Prostate gland (tissue), 2 donors: Measurements from ENCODE around the gene ITIH5. TPM values are rescaled to one million over a fixed set of nuclear protein-coding genes. Genes with fewer than 3 reads are reported as not detected.

ENCODE experiments used
- DNase-seq: peaks from one replicate; pipeline ENCODE4 v3.0.0-alpha.2; 2019; ENCODE audit warnings: low spot score
- H3K27ac ChIP-seq, 2 donors: fragments of 200-600 bp; sonication (generic); 2 replicates each; pipeline ENCODE4 v1.5.1; 2017 to 2019
- H3K27me3 ChIP-seq: fragments of 200-600 bp; sonication (generic); replicated peaks from 2 replicates; pipeline ENCODE4 v1.5.1; 2019; ENCODE audit not compliant: insufficient read depth
- H3K36me3 ChIP-seq, 2 donors: fragments of 200-600 bp; sonication (generic); 1 replicate in 1 of 2; 2 replicates in 1 of 2; pipeline versions ENCODE4 v1.5.1 to v1.8.1; 2017 to 2019
- H3K4me1 ChIP-seq: fragments of 200-600 bp; sonication (generic); replicated peaks from 2 replicates; pipeline ENCODE4 v1.5.1; 2019
- H3K4me3 ChIP-seq, 2 donors: fragments of 200-600 bp; sonication (generic); 2 replicates each; pipeline ENCODE4 v1.5.1; 2017 to 2019
- H3K9me3 ChIP-seq: fragments of 200-600 bp; sonication (generic); 2 replicates; pipeline ENCODE4 v1.5.1; 2017
- POLR2A ChIP-seq: fragments of 450-650 bp; IDR thresholded peaks from one replicate; pipeline ENCODE4 v1.6.1; 2016; ENCODE audit warnings: antibody characterized with exemption, mild to moderate bottlenecking
- POLR2AphosphoS5 ChIP-seq: sonication (generic); formaldehyde crosslinking; IDR thresholded peaks from one replicate; pipeline ENCODE4 v1.6.1; 2017; ENCODE audit warnings: antibody characterized with exemption
- WGBS: methylation state at CpG from one replicate; pipeline ENCODE4 v1.1.5; 2018; 5-methylcytosine and 5-hydroxymethylcytosine counted together
- intact Hi-C: fragments of 100-400 bp; cut with DNase I; formaldehyde crosslinking; loops from one replicate; pipeline ENCODE4 v1.14.2; 2022
- total RNA-seq, 2 donors: library from RNA; depleted of rRNA; stranded (reverse); fragments of >200 nt; gene quantifications; one replicate each; pipeline ENCODE4 v1.1.0, GENCODE V29; 2016
- TF ChIP-seq, protein P1 (sequence below), 4 experiments: fragments of 200-600 bp in 2 of 4; fragments of 450-650 bp in 2 of 4; sonication (generic) in 2 of 4; IDR thresholded peaks; 1 replicate in 3 of 4; 2 replicates in 1 of 4; pipeline ENCODE4 v1.5.1; 2016 to 2019; ENCODE audit warnings: antibody characterized with exemption in 4 of 4, mild to moderate bottlenecking in 2 of 4, moderate library complexity in 2 of 4

ITIH5 gene
- total RNA-seq, 2 donors from 2014 or later, result 13.5 to 42.0 TPM

DNA sequence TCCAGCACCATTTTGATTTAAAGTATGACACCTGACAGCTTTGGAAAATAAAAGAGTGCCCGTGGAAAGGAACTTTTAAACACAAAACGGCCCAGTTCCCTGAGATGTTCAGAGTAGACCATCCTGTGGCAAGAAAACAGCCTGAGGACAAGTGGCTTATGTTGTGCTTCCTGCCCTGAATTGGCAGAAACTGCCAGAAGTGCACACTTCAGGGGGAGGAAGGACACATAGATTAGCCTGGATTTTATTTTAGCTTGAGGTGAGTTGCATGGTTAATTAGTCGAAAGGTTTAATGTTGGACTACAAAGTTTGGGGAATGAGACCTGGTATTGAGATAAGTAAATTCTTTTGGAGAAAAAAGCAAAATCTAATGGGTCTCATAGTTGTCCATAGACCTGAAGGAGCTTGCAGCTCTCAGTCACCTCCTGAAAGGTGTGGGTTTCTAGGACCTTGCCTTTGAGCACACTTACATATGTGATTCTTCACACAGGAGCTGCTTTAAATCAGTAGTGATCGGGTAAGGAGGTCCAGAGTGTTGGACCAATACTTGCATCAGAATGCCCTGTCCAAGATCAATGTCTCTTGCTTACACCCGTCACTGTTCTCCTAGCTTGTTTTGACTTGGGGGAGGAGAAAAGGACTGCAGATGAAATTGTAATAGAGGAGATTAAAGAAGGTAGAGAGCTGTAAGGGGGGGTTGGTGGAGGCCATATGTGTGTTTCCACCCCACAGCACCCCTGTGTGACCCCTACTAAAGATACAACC is 41.3 kb upstream of the ITIH5 start:
- TF ChIP-seq, protein P1, sequence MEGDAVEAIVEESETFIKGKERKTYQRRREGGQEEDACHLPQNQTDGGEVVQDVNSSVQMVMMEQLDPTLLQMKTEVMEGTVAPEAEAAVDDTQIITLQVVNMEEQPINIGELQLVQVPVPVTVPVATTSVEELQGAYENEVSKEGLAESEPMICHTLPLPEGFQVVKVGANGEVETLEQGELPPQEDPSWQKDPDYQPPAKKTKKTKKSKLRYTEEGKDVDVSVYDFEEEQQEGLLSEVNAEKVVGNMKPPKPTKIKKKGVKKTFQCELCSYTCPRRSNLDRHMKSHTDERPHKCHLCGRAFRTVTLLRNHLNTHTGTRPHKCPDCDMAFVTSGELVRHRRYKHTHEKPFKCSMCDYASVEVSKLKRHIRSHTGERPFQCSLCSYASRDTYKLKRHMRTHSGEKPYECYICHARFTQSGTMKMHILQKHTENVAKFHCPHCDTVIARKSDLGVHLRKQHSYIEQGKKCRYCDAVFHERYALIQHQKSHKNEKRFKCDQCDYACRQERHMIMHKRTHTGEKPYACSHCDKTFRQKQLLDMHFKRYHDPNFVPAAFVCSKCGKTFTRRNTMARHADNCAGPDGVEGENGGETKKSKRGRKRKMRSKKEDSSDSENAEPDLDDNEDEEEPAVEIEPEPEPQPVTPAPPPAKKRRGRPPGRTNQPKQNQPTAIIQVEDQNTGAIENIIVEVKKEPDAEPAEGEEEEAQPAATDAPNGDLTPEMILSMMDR (IDR thresholded peaks at IDR 0.05), result no peak
- TF ChIP-seq POLR2A, result no peak
- no peak for TF ChIP-seq POLR2AphosphoS5
- H3K36me3 ChIP-seq, result no peaks in the 10 kb centered on the region
- no peaks in the 10 kb centered on the region for H3K9me3 ChIP-seq
- intact Hi-C loops, result no loop called here
- WGBS, result 80% methylated on average over 5 of the region's 5 CpGs
- DNase-seq, result no peak
- H3K27ac ChIP-seq, result no peak overlapping the region
- no peaks in the 10 kb centered on the region for H3K27me3 ChIP-seq
- H3K4me1 ChIP-seq, result no peaks in the 10 kb centered on the region
- H3K4me3 ChIP-seq, result no peak overlapping the region

GRCh38 chr10:7707102-7707501 is 40.3 kb upstream of the ITIH5 start:
- Histone ChIP-seq H3K4me3 (no peak overlapping the region), H3K4me1 (no peaks in the 10 kb centered on the region), H3K9me3 (no peaks in the 10 kb centered on the region), H3K36me3 (no peaks in the 10 kb centered on the region), H3K27me3 (no peaks in the 10 kb centered on the region), H3K27ac (no peak overlapping the region)
- TF ChIP-seq POLR2A (no peak), POLR2AphosphoS5 (no peak)
- TF ChIP-seq, protein P1 (IDR thresholded peaks at IDR 0.05), result no peak
- WGBS, result 62% methylated on average over 4 of the region's 4 CpGs
- intact Hi-C loops, result no loop called here
- no peak for DNase-seq

- WGBS, result 86% methylated on average over 4 of the region's 4 CpGs
- intact Hi-C loops, result no loop called here
- Histone ChIP-seq H3K36me3 (no peaks in the 10 kb centered on the region), H3K4me1 (no peaks in the 10 kb centered on the region), H3K27ac (no peak overlapping the region), H3K4me3 (no peak overlapping the region), H3K9me3 (no peaks in the 10 kb centered on the region), H3K27me3 (no peaks in the 10 kb centered on the region)
- no peak for TF ChIP-seq POLR2AphosphoS5
- TF ChIP-seq, protein P1 (IDR thresholded peaks at IDR 0.05), result no peak
- no peak for TF ChIP-seq POLR2A
- DNase-seq, result no peak
Measured at GRCh38 chr10:7706534-7707073, 39.8 kb upstream of the ITIH5 start.

DNA sequence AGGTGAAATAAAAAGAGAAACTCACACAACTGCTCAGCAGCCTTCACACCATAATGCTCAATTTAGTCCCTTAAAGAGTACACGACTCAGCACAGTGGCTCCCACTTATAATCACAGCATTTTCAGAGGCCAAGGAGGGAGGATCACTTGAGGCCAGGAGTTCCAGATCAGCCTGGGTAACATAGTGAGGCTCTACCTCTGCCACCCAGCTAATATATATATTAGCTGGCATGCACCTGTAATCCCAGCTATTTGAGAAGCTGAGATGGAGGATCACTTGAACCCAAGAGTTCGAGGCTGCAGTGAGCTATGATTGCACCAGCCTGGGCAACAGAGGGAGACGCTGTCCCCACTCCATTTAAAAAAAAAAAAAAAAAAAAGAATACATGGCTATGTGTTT is 38.6 kb upstream of the ITIH5 start:
- H3K27me3 ChIP-seq, result no peaks in the 10 kb centered on the region
- no peaks in the 10 kb centered on the region for H3K4me1 ChIP-seq
- no peaks in the 10 kb centered on the region for H3K9me3 ChIP-seq
- WGBS, result 89% methylated on average over 3 of the region's 3 CpGs
- no peak overlapping the region for H3K27ac ChIP-seq
- TF ChIP-seq, protein P1 (IDR thresholded peaks at IDR 0.05), result no peak
- TF ChIP-seq POLR2A (no peak), POLR2AphosphoS5 (no peak)
- H3K4me3 ChIP-seq, result no peak overlapping the region
- no peak for DNase-seq
- intact Hi-C loops, result no loop called here
- no peaks in the 10 kb centered on the region for H3K36me3 ChIP-seq
